T-helper 2 cell treated with Interferon-gamma antibody and Interleukin-4, amounts not matched to agents 100 ng/mL and 5 ng/mL, for 36 hours (primary cell): ENCODE results near the gene GKN2. TPM values are rescaled to one million over a fixed set of nuclear protein-coding genes. Genes with fewer than 3 reads are reported as not detected.
"Not testable (repeated sequence)": the region's sequence is repeated elsewhere in the genome, so short reads cannot be mapped to it uniquely, and the experiment has no call there.

ENCODE experiments used
- intact Hi-C: fragments of 100-400 bp; cut with micrococcal nuclease; formaldehyde crosslinking; loops from one replicate; pipeline ENCODE4 v1.15.1; 2023
- total RNA-seq: library from RNA; stranded (reverse); gene quantifications from 2 replicates; pipeline ENCODE4 v1.2.3, GENCODE V29; 2022

Gene GKN2
- total RNA-seq, 1 donor from 2014 or later = not detected

- intact Hi-C loops = loop anchor here (10.0 kb wide), 1 partner anchor 656 kb away; no protein-coding TSS in a partner anchor
Measured at GRCh38 chr2:68920481-68921170, 32.1 kb downstream of the GKN2 start.

DNA sequence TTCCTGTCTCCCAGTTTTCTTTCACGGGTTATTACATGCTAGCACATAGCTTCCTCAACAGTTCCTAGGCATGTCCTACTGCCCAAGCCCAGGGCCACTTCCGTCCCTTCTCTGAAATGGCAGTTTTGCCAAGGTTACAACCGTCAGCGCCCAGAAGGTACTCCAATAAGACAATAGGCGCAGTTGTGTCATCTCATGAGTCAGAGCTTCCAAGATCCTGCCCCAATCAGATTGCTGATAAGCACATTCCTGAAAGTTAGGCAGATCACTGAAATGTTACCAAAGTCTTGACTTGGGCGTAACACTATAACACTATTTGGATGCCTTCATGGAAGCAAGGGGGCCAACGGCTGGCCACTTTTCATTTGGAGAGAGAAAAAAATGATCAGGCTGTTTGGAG, 34.2 kb downstream of the GKN2 start:
- intact Hi-C loops = no loop called here

- intact Hi-C loops = no loop called here
Measured at GRCh38 chr2:68917034-68917718, 35.5 kb downstream of the GKN2 start.

- intact Hi-C loops = no loop called here
Measured at GRCh38 chr2:68916226-68916625, 36.5 kb downstream of the GKN2 start.

DNA sequence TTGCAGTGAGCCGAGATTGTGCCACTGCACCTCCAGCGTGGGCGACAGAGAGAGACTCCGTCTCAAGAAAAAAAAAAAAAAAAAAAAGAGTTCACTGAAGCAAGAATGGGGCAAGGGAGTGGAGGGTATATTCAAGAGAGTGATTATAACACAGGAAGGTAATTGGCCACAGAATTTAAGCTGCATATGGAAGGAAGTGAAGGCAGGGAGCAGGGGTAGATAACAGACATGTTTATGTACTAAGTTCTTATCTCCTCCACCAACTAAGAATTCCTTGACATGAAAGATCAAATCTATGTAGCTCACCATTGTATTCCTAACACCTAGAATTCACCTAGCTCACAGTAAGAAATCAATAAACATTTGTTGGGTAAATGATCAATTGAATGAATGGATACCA, 37.3 kb downstream of the GKN2 start:
- intact Hi-C loops = no loop called here

DNA sequence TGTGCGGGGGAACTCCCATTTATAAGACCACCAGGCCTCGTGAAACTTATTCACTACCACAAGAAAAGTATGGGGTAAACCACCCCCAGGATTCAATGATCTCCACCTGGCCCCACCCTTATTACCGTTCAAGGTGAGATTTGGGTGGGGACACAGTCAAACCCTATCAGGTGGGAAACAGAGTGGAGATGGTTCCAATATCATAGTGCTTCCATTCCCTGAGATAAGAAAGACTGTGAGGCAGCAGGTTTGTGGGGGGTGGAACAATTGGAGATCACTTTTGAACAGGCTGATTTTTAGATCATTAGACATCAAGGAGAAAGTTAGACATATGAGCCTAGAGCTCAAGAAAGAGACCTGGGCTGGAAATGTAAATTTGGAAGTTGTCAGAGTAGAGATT, 39.3 kb downstream of the GKN2 start:
- intact Hi-C loops = no loop called here

GRCh38 chr2:68912732-68913131, 40.0 kb downstream of the GKN2 start:
- intact Hi-C loops = no loop called here

DNA sequence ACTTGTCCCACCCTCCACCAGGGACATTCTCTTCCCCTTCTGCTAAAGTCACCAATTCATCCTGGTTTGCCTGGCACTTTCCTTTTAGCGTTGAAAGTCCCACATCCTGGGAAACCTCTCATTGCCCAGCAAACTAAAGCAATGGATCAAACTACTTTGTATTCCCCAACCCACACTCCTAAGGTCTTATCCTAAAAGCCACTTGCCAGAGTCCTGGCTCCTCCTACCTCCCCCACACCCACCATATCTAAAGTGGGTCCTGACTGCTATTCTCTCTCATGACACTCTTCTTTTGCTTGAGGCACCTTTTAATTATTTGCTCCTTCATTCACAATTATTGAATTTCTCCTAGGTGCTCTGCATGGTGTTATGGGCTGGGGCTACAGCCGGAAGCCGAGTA, 40.6 kb downstream of the GKN2 start:
- intact Hi-C loops = no loop called here

GRCh38 chr2:68911709-68912108, 41.0 kb downstream of the GKN2 start:
- intact Hi-C loops = loop anchor here (2.0 kb wide), 1 partner anchor 13 kb away; no protein-coding TSS in a partner anchor

GRCh38 chr2:68911246-68911645, 41.4 kb downstream of the GKN2 start:
- intact Hi-C loops = loop anchor here (2.0 kb wide), 1 partner anchor 14 kb away; no protein-coding TSS in a partner anchor

DNA sequence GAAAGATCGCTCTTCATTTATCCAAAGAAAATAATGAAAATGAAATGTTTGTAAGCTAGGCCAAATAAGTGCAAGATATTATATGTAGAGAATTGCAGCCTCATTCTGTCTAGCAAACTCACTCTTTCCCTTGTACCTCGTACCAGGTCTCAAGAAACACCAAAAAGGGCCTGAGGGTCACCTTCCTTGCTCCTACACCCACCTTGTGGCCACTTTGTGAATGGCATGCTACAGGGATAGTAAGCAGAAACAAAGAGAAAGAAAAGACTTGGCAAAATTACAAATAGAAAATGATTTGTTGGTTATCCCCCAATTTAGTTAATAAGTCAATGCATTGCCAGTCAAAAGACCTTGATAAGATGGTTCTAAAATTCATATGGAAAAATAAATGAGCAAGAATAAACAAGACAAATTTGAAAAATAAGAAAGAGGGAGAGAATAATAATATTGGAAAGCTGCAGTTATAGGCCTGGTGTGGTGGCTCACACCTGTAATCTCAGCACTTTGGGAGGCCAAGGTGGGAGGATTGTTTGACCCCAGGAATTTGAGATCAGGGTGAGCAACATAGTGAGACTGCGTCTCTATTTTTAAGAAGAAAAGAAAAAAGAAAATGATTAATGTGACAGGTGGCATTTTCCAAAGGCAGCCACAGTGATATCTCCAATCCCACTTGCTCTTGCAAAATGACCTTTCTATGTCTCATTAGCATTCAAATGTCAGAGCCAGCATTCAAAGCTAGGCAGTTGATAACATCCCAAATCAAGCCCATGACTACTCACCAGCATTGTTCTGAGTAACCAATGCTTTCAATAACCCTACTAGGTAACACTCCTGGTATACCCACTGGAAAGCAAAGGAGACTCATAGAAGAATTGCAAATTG, 42.7 kb downstream of the GKN2 start:
- intact Hi-C loops = loop anchor here (1.0 to 5.0 kb wide), 5 partner anchors 15 to 258 kb away; no protein-coding TSS in a partner anchor

DNA sequence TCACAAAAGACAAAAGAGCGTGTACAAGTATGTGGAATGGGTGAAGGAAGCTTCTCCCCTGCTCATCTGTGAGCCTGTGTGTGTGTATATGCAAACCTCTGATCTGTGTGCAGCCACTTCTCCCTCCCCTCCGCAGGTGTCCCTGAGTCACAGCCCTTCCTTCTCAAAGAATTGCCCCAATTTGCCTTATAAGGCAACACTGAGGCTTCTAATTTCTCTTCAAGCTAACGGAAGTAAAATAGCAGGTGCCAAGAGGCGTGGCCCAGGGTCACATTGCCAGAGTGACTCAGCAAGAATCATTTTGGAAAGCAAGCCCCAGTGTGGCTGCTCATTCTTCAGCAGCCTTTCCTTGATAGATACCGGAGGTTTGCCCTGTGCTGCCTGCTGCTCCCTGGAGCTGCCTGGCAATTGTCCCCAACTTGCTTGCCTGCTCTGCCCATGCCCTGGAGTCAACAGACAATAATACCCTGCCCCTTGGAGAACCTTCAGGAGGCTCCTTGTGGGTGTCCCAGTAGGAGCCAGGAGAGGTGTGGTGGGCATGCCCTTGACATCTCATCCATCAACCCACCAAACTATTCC, 44.2 kb downstream of the GKN2 start:
- intact Hi-C loops = loop anchor here (1.0 to 5.0 kb wide), 5 partner anchors 80 to 441 kb away; partner anchors contain the start of genes APLF and FBXO48

- intact Hi-C loops = loop anchor here (1.0 to 5.0 kb wide), 5 partner anchors 79 to 441 kb away; partner anchors contain the start of genes APLF and FBXO48
Measured at GRCh38 chr2:68907920-68908253, 44.8 kb downstream of the GKN2 start.

DNA sequence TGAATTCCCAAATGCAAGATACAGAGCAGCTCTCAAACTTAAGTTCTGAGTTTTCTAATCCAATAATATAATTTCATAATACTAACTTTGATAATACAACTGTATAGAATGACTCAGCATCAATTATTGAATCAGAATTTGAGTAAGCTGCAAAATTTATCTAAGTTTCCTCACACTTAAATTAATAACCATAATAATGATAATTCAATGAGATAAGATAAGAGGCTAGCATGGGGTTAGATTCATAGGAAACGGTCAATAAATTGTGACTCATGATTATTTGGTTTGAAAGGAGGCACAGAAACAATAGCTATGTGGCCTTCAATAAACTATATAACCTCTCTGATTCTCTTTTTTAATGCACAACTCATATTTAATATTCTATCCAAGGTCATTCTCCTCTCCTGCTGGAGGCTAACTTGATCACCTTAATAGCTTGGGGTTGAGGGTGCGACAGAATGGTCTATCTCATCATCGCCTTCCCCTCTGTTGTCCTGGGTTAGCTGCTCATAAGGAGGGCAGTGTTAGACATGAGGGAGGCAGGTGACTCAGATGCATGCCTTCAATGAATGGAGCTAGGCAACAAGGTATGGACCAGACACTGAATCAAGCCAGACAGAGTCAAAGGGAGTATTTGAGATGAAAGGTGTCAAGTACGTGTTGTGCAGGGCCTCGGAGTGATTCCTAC, 45.3 kb downstream of the GKN2 start:
- intact Hi-C loops = loop anchor here (5.0 kb wide), 1 partner anchor 255 kb away; no protein-coding TSS in a partner anchor

DNA sequence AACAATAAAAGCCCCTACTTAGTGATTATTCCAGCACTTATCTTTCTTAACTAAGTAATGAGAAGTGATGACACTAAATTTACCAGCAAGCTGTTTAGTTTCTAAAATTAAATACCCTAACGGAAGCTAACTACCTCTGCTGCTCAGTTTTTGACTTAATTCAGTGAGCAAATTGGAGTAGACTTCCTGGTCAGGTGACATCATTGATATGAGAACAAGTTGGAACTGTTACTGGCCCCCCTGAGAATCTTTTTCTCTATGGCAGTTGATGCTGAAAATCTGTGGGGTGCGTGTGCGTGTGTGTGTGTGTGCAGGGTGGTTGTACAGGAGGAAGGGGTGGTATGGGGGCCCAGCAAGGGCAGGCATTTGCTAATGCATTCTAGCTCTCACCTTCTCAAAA, 46.0 kb downstream of the GKN2 start:
- intact Hi-C loops = loop anchor here (5.0 kb wide), 1 partner anchor 254 kb away; no protein-coding TSS in a partner anchor

DNA sequence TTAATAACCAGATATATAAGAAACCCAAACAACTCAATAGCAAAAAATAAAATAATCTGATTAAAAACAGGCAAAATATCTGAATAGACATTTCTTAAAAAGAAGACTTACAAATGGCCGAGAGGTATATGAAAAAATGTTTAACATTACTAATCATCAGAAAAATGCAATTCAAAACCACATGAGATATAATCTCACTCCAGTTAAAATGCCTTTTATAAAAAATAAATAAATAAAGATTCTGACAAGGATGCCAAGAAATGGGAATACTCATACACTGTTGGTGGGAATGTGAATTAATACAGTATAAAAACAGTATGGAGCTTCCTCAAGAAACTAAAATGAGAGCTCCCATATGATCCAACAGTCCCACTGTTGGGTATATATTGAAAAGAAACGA, 47.6 kb downstream of the GKN2 start:
- intact Hi-C loops = loop anchor here (5.0 kb wide), 1 partner anchor 253 kb away; no protein-coding TSS in a partner anchor

GRCh38 chr2:68901561-68901960, 51.1 kb downstream of the GKN2 start:
- intact Hi-C loops = no loop called here

GRCh38 chr2:68901199-68901514, 51.5 kb downstream of the GKN2 start:
- intact Hi-C loops = no loop called here

- intact Hi-C loops = no loop called here
Measured at GRCh38 chr2:68900496-68901198, 52.0 kb downstream of the GKN2 start.

DNA sequence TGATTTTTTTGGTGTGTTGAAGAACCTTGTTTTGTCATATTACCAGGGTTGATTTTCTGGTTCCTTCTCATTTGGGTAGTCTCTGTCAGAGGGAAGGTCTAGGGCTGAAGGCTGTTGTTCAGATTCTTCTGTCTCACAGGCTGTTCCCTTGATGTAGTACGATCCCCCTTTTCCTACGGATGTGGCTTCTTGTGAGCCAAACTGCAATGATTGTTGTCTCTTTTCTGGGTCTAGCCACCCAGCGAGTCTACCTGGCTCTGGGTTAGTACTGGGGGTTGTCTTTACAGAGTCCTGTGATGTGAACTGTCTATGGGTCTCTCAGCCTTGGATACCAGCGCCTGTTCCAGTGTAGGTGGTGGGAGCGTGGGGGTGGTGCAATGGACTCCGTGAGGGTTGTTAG, 56.7 kb downstream of the GKN2 start:
- intact Hi-C loops = not testable (repeated sequence)
